Thyroid gland (tissue), 4 donors: ENCODE results near the gene SPTBN2.

Experiments used
- CTCF ChIP-seq, 6 experiments: fragments of 200-600 bp in 3 of 6; fragments of 450-650 bp in 3 of 6; sonication (generic) in 3 of 6; IDR thresholded peaks; one replicate each; pipeline ENCODE4 v1.5.1; 2016 to 2019; ENCODE audit warnings: antibody characterized with exemption in 6 of 6, mild to moderate bottlenecking in 2 of 6, inconsistent platforms in 1 of 6, moderate library complexity in 1 of 6
- POLR2A ChIP-seq, 2 donors: fragments of 450-650 bp; IDR thresholded peaks; one replicate each; pipeline ENCODE4 v1.6.1; 2017; ENCODE audit warnings: antibody characterized with exemption in 2 of 2, mild to moderate bottlenecking in 2 of 2, moderate library complexity in 1 of 2

- no peak for TF ChIP-seq CTCF (IDR thresholded peaks at IDR 0.05)
- TF ChIP-seq POLR2A (IDR thresholded peaks at IDR 0.05): no peak
Observed at GRCh38 chr11:66725647-66726046, 3.4 kb downstream of the SPTBN2 start.
